Measurements from ENCODE around the gene RPP30. TPM values are rescaled to one million over a fixed set of nuclear protein-coding genes. Genes with fewer than 3 reads are reported as not detected.

Gene RPP30
- total RNA-seq, 1 experiment from 2014 or later, result 36.6 TPM

- no TSS peak for BruUV-seq (replicated peaks)
- TF ChIP-seq CTCF (IDR thresholded peaks at IDR 0.05; ENCODE audit: unreplicated experiment), result no peak
- Mint-ChIP-seq H3K36me3 (ENCODE audit: insufficient read depth, unreplicated experiment) (peaks cover 5% of the 10 kb centered on the region), H3K27ac (ENCODE audit: unreplicated experiment) (no peak overlapping the region), H3K4me3 (ENCODE audit: low read depth, unreplicated experiment) (peak overlapping the region; percentile 43), H3K27me3 (ENCODE audit: unreplicated experiment) (peaks cover 18% of the 10 kb centered on the region), H3K4me1 (ENCODE audit: low read depth, unreplicated experiment) (no peaks in the 10 kb centered on the region), H3K9me3 (ENCODE audit: low read depth, unreplicated experiment) (no peaks in the 10 kb centered on the region)
- DNase-seq, result no peak
- intact Hi-C loops (cut with micrococcal nuclease; ENCODE audit: unreplicated experiment), result no loop called here
- CTCF ChIA-PET, result no interaction called here
Observed at GRCh38 chr10:90856964-90857634, 14.7 kb upstream of the RPP30 start.

- H3K9me3 Mint-ChIP-seq (ENCODE audit: low read depth, unreplicated experiment), result no peaks in the 10 kb centered on the region
- H3K36me3 Mint-ChIP-seq (ENCODE audit: insufficient read depth, unreplicated experiment), result peaks cover 5% of the 10 kb centered on the region
- CTCF ChIA-PET, result no interaction called here
- BruUV-seq (replicated peaks), result no TSS peak
- no peaks in the 10 kb centered on the region for H3K4me1 Mint-ChIP-seq (ENCODE audit: low read depth, unreplicated experiment)
- peaks cover 20% of the 10 kb centered on the region for H3K27me3 Mint-ChIP-seq (ENCODE audit: unreplicated experiment)
- H3K27ac Mint-ChIP-seq (ENCODE audit: unreplicated experiment), result no peak within 1 kb of the TSS
- peak within 1 kb of the TSS; percentile 68 for H3K4me3 Mint-ChIP-seq (ENCODE audit: low read depth, unreplicated experiment)
- intact Hi-C loops (cut with micrococcal nuclease; ENCODE audit: unreplicated experiment), result no loop called here
- peak; percentile 57 for TF ChIP-seq CTCF (IDR thresholded peaks at IDR 0.05; ENCODE audit: unreplicated experiment)
- peak; percentile 60 for DNase-seq
Observed at GRCh38 chr10:90857635-90858460, 13.9 kb upstream of the RPP30 start, which contains the start of gene HTR7. HTR7 (minus strand) TSS chr10:90858039; CDS start chr10:90857671, 368 bp downstream.

- Mint-ChIP-seq H3K27me3 (ENCODE audit: unreplicated experiment) (peaks cover 23% of the 10 kb centered on the region), H3K4me1 (ENCODE audit: low read depth, unreplicated experiment) (no peaks in the 10 kb centered on the region), H3K4me3 (ENCODE audit: low read depth, unreplicated experiment) (peak overlapping the region; percentile 68), H3K9me3 (ENCODE audit: low read depth, unreplicated experiment) (no peaks in the 10 kb centered on the region), H3K36me3 (ENCODE audit: insufficient read depth, unreplicated experiment) (peaks cover 5% of the 10 kb centered on the region), H3K27ac (ENCODE audit: unreplicated experiment) (no peak overlapping the region)
- CTCF ChIA-PET, result interaction anchor here (0.5 kb wide), 1 partner anchor 264 kb away, joined by 3 read pairs; no protein-coding TSS in a partner anchor
- DNase-seq, result no peak
- BruUV-seq (replicated peaks), result no TSS peak
- no peak for TF ChIP-seq CTCF (IDR thresholded peaks at IDR 0.05; ENCODE audit: unreplicated experiment)
- intact Hi-C loops (cut with micrococcal nuclease; ENCODE audit: unreplicated experiment), result no loop called here
Observed at GRCh38 chr10:90858461-90858968, 13.3 kb upstream of the RPP30 start.

GRCh38 chr10:90859321-90859751, 12.4 kb upstream of the RPP30 start:
- H3K27ac Mint-ChIP-seq (ENCODE audit: unreplicated experiment), result no peak overlapping the region
- BruUV-seq (replicated peaks), result no TSS peak
- H3K36me3 Mint-ChIP-seq (ENCODE audit: insufficient read depth, unreplicated experiment), result peaks cover 5% of the 10 kb centered on the region
- TF ChIP-seq CTCF (IDR thresholded peaks at IDR 0.05; ENCODE audit: unreplicated experiment), result no peak
- H3K4me1 Mint-ChIP-seq (ENCODE audit: low read depth, unreplicated experiment), result no peaks in the 10 kb centered on the region
- CTCF ChIA-PET, result interaction anchor here (0.5 kb wide), 1 partner anchor 265 kb away, joined by 3 read pairs; no protein-coding TSS in a partner anchor
- no peak for DNase-seq
- intact Hi-C loops (cut with micrococcal nuclease; ENCODE audit: unreplicated experiment), result no loop called here
- peaks cover 23% of the 10 kb centered on the region for H3K27me3 Mint-ChIP-seq (ENCODE audit: unreplicated experiment)
- no peak overlapping the region for H3K4me3 Mint-ChIP-seq (ENCODE audit: low read depth, unreplicated experiment)
- H3K9me3 Mint-ChIP-seq (ENCODE audit: low read depth, unreplicated experiment), result no peaks in the 10 kb centered on the region
